MCF 10A (cell line): ENCODE results near the gene NAA10. TPM values are rescaled to one million over a fixed set of nuclear protein-coding genes. Genes with fewer than 3 reads are reported as not detected.

Experiments used
- Bru-seq: library from RNA; stranded (reverse); fragments of 400-500 nt; gene quantifications from one replicate; lab custom pipeline; 2021; lab: Mats Ljungman, UMichigan
- BruChase-seq, 2 experiments: library from RNA; stranded (reverse); fragments of 400-500 nt; gene quantifications; one replicate each; lab custom pipeline; 2021; lab: Mats Ljungman, UMichigan
- BruUV-seq: library from RNA; stranded (reverse); fragments of 400-500 nt; replicated peaks from 2 replicates; lab custom pipeline; 2021; lab: Mats Ljungman, UMichigan
- CTCF ChIA-PET: fragments of 300-600 bp; sonication (Branson Sonifier 250); formaldehyde crosslinking; extraction: SDS; loops from one replicate; lab custom pipeline; 2021; ENCODE audit warnings: antibody characterized with exemption, inconsistent platforms; lab: Yijun Ruan, JAX
- POLR2A ChIA-PET: fragments of 300-600, 350-650 bp; sonication (Branson Sonifier 250); formaldehyde crosslinking; extraction: SDS; loops from one replicate; lab custom pipeline; 2020; ENCODE audit warnings: antibody characterized with exemption, inconsistent platforms; lab: Yijun Ruan, JAX
- DNase-seq: peaks from one replicate; pipeline ENCODE4 v3.0.0-alpha.2; 2018; ENCODE audit not compliant: unreplicated experiment
- H3K27ac Mint-ChIP-seq: one replicate; pipeline ENCODE4 v1.8.0; 2022; ENCODE audit warnings: mild to moderate bottlenecking, low read depth, mixed read lengths; ENCODE audit not compliant: unreplicated experiment
- H3K27me3 Mint-ChIP-seq: one replicate; pipeline ENCODE4 v1.8.0; 2022; ENCODE audit warnings: mixed read lengths; ENCODE audit not compliant: insufficient read depth, unreplicated experiment
- H3K36me3 Mint-ChIP-seq: one replicate; pipeline ENCODE4 v1.8.0; 2022; ENCODE audit warnings: mild to moderate bottlenecking, moderate library complexity, mixed read lengths; ENCODE audit not compliant: insufficient read depth, unreplicated experiment
- H3K4me1 Mint-ChIP-seq: one replicate; pipeline ENCODE4 v1.8.0; 2022; ENCODE audit warnings: mixed read lengths; ENCODE audit not compliant: insufficient read depth, unreplicated experiment
- H3K4me3 Mint-ChIP-seq: one replicate; pipeline ENCODE4 v1.8.0; 2022; ENCODE audit warnings: mild to moderate bottlenecking, moderate library complexity, mixed read lengths; ENCODE audit not compliant: unreplicated experiment
- H3K9me3 Mint-ChIP-seq: one replicate; pipeline ENCODE4 v1.8.0; 2022; ENCODE audit warnings: mixed read lengths; ENCODE audit not compliant: unreplicated experiment
- CTCF ChIP-seq: fragments of 200-600 bp; IDR thresholded peaks from one replicate; pipeline ENCODE4 v1.8.0; 2022; ENCODE audit warnings: antibody characterized with exemption, mild to moderate bottlenecking; ENCODE audit not compliant: unreplicated experiment
- intact Hi-C: fragments of 100-400 bp; cut with micrococcal nuclease; formaldehyde crosslinking; loops from 2 replicates; pipeline ENCODE4 v1.14.1; 2022
- long read RNA-seq: library from polyadenylated mRNA; stranded (forward); transcript quantifications from one replicate; pipeline ENCODE4 v2.0.0, GENCODE V29; 2022
- total RNA-seq: library from RNA; stranded (reverse); gene quantifications from 2 replicates; pipeline ENCODE4 v1.2.3, GENCODE V29; 2022

NAA10 gene
- total RNA-seq, result 166 and 196 TPM in 2 replicates
- percentile 72 among the genes with signal in this experiment for Bru-seq, nascent RNA
- BruChase-seq, experiment 1, labeled RNA remaining after a 6-hour chase, result percentile 82 among the genes with signal in this experiment
- percentile 76 among the genes with signal in this experiment for BruChase-seq, experiment 2, labeled RNA remaining after a 2-hour chase
- long read RNA-seq, transcript NAA10-201 (7 exons, 837 nt), result minor isoform, 9 of 163 reads
- long read RNA-seq, transcript NAA10-208 (8 exons, 1,772 nt), result major isoform, 131 of 163 reads
- long read RNA-seq, transcript NAA10-209 (7 exons, 1,080 nt), result minor isoform, 5 of 163 reads
- long read RNA-seq, partial matches to known transcripts, result 4 of 163 reads
- long read RNA-seq, other reads (novel, unspliced or antisense), result 9 of 163 reads

- H3K9me3 Mint-ChIP-seq, result no peaks in the 10 kb centered on the region
- H3K36me3 Mint-ChIP-seq, result peaks cover 10% of the 10 kb centered on the region
- peak; percentile 63 for DNase-seq
- POLR2A ChIA-PET, result interaction anchor here (0.8 to 1.2 kb wide), 2 partner anchors 135 to 476 kb away, joined by 3 to 4 read pairs; no protein-coding TSS in a partner anchor
- no peak for TF ChIP-seq CTCF
- peaks cover 30% of the 10 kb centered on the region for H3K27me3 Mint-ChIP-seq
- CTCF ChIA-PET, result interaction anchor here (0.7 to 3.9 kb wide), 3 partner anchors 12 to 180 kb away, joined by 3 to 17 read pairs (median 10); no protein-coding TSS in a partner anchor
- intact Hi-C loops, result no loop called here
- BruUV-seq, result no TSS peak
- H3K4me1 Mint-ChIP-seq, result no peaks in the 10 kb centered on the region
- no peak within 1 kb of the TSS for H3K27ac Mint-ChIP-seq
- peak within 1 kb of the TSS; percentile 76 for H3K4me3 Mint-ChIP-seq
Measured at GRCh38 chrX:153934762-153935325, at the start of gene NAA10. Gene NAA10 (minus strand): TSS chrX:153935037. CDS start chrX:153934904, 133 bp downstream.

GRCh38 chrX:153983321-153983801 is 48.5 kb upstream of the NAA10 start:
- CTCF ChIA-PET, result no interaction called here
- H3K4me1 Mint-ChIP-seq, result no peaks in the 10 kb centered on the region
- intact Hi-C loops, result no loop called here
- no peaks in the 10 kb centered on the region for H3K27me3 Mint-ChIP-seq
- no peaks in the 10 kb centered on the region for H3K9me3 Mint-ChIP-seq
- BruUV-seq, result no TSS peak
- POLR2A ChIA-PET, result no interaction called here
- no peak for DNase-seq
- TF ChIP-seq CTCF, result no peak
- no peak overlapping the region for H3K27ac Mint-ChIP-seq
- no peak overlapping the region for H3K4me3 Mint-ChIP-seq
- peaks cover 7% of the 10 kb centered on the region for H3K36me3 Mint-ChIP-seq

GRCh38 chrX:153981771-153982533 is 47.1 kb upstream of the NAA10 start:
- CTCF ChIA-PET, result interaction anchor here (0.5 kb wide), 1 partner anchor 57 kb away, joined by 3 read pairs; no protein-coding TSS in a partner anchor

More at GRCh38 chrX:153981771-153982533, 47.1 kb upstream of the NAA10 start:
- intact Hi-C loops, result no loop called here
- H3K27me3 Mint-ChIP-seq, result no peaks in the 10 kb centered on the region
- no TSS peak for BruUV-seq
- POLR2A ChIA-PET, result no interaction called here
- TF ChIP-seq CTCF, result no peak
- H3K36me3 Mint-ChIP-seq, result peaks cover 7% of the 10 kb centered on the region
- no peaks in the 10 kb centered on the region for H3K4me1 Mint-ChIP-seq
- no peak for DNase-seq
- H3K9me3 Mint-ChIP-seq, result no peaks in the 10 kb centered on the region
- no peak overlapping the region for H3K27ac Mint-ChIP-seq
- no peak overlapping the region for H3K4me3 Mint-ChIP-seq
